HCT116 (cell line): Measurements from ENCODE around the gene EYA3. TPM values are rescaled to one million over a fixed set of nuclear protein-coding genes. Genes with fewer than 3 reads are reported as not detected.

Source experiments
- ATAC-seq: fragments of 200-7000 bp; cut with Tn5 transposase; 2 replicates; pipeline ENCODE4 v1.9.1; 2020; ENCODE audit warnings: mild to moderate bottlenecking, moderate library complexity
- BruUV-seq: library from RNA; stranded (reverse); fragments of 400-500 nt; replicated peaks from 2 replicates; lab custom pipeline; 2021; lab: Mats Ljungman, UMichigan
- CTCF ChIA-PET: fragments of 300-600 bp; sonication (Branson Sonifier 250); formaldehyde crosslinking; loops from one replicate; lab custom pipeline; 2021; ENCODE audit warnings: antibody characterized with exemption; lab: Charles Lee
- POLR2A ChIA-PET: fragments of 300-600, 350-600 bp; sonication (Branson Sonifier 250); formaldehyde crosslinking; loops from one replicate; lab custom pipeline; 2021; ENCODE audit warnings: antibody characterized with exemption; lab: Charles Lee
- RAD21 ChIA-PET, 2 experiments: fragments of 300-600 bp; sonication (Branson Sonifier 250); formaldehyde crosslinking; loops; one replicate each; lab custom pipeline; 2023; ENCODE audit warnings: low total read pairs in 2 of 2; ENCODE audit not compliant: uncharacterized antibody in 2 of 2, unreplicated experiment in 2 of 2, low non-redundant PET in 1 of 2; lab: Charles Lee
- DNase-seq: peaks from one replicate; pipeline ENCODE4 v3.0.0-alpha.2; 2010; ENCODE audit warnings: low read depth, low spot score
- H2AFZ ChIP-seq: fragments of 200-600 bp; shearing (Covaris generic), sonication (generic); 2 replicates; pipeline ENCODE4 v1.6.1; 2017; ENCODE audit warnings: low read depth, mixed run types, mixed read lengths, antibody characterized with exemption, low read length; ENCODE audit not compliant: poor library complexity, severe bottlenecking
- H3K27ac ChIP-seq: 2 replicates; pipeline ENCODE4 v1.5.1; 2012; ENCODE audit warnings: low read depth, low read length
- H3K27me3 ChIP-seq: fragments of 200-600 bp; sonication (generic); 2 replicates; pipeline ENCODE4 v1.6.1; 2016; ENCODE audit warnings: mixed run types, low read length, mixed read lengths; ENCODE audit not compliant: insufficient read depth
- H3K36me3 ChIP-seq, 2 experiments: fragments of 200-500 bp in 1 of 2; fragments of 200-600 bp in 1 of 2; sonication (Bioruptor generic) in 1 of 2; sonication (generic) in 1 of 2; 2 replicates each; pipeline versions ENCODE4 v1.5.1 to v1.6.1; 2014 to 2016; ENCODE audit warnings: low read length in 2 of 2, inconsistent platforms in 1 of 2, mixed read lengths in 1 of 2, mixed run types in 1 of 2; ENCODE audit not compliant: insufficient read depth in 2 of 2, control insufficient read depth in 1 of 2
- H3K4me1 ChIP-seq, 2 experiments: fragments of 200-600 bp in 1 of 2; sonication (generic) in 1 of 2; 2 replicates each; pipeline versions ENCODE4 v1.5.1 to v1.6.1; 2012 to 2017; ENCODE audit warnings: low read length in 2 of 2, inconsistent platforms in 1 of 2, mild to moderate bottlenecking in 1 of 2, mixed read lengths in 1 of 2, mixed run types in 1 of 2, moderate library complexity in 1 of 2; ENCODE audit not compliant: insufficient read depth in 2 of 2, control insufficient read depth in 1 of 2
- H3K4me2 ChIP-seq: fragments of 200-600 bp; sonication (generic); 2 replicates; pipeline ENCODE4 v1.6.1; 2017; ENCODE audit warnings: mixed run types, low read length, mixed read lengths
- H3K4me3 ChIP-seq, 2 experiments: fragments of 200-600 bp in 1 of 2; sonication (generic) in 1 of 2; replicated peaks in 1 of 2; 2 replicates each; pipeline ENCODE4 v1.5.1; 2011 to 2016; ENCODE audit warnings: low read length in 2 of 2, control low read depth in 1 of 2, low read depth in 1 of 2, mild to moderate bottlenecking in 1 of 2, mixed read lengths in 1 of 2, mixed run types in 1 of 2
- H3K79me2 ChIP-seq: fragments of 200-600 bp; sonication (generic); 2 replicates; pipeline ENCODE4 v1.6.1; 2017; ENCODE audit warnings: mild to moderate bottlenecking, mixed run types, low read length, moderate library complexity, mixed read lengths; ENCODE audit not compliant: insufficient read depth
- H3K9ac ChIP-seq: fragments of 200-600 bp; sonication (generic); 2 replicates; pipeline ENCODE4 v1.6.1; 2016; ENCODE audit warnings: low read length, mixed read lengths
- H3K9me2 ChIP-seq: fragments of 200-600 bp; sonication (generic), shearing (Covaris generic); 2 replicates; pipeline ENCODE4 v1.6.1; 2017; ENCODE audit warnings: mixed run types, mild to moderate bottlenecking, moderate library complexity; ENCODE audit not compliant: insufficient read depth
- H3K9me3 ChIP-seq, 2 experiments: fragments of 200-500 bp in 1 of 2; fragments of 200-600 bp in 1 of 2; sonication (Bioruptor generic) in 1 of 2; sonication (generic) in 1 of 2; 2 replicates each; pipeline ENCODE4 v1.6.1; 2014 to 2017; ENCODE audit warnings: low read length in 2 of 2, mixed read lengths in 2 of 2, inconsistent platforms in 1 of 2, low read depth in 1 of 2, mild to moderate bottlenecking in 1 of 2, mixed run types in 1 of 2, moderate library complexity in 1 of 2; ENCODE audit not compliant: control insufficient read depth in 1 of 2, insufficient read depth in 1 of 2
- H4K20me1 ChIP-seq: fragments of 200-600 bp; sonication (generic), shearing (Covaris generic); 2 replicates; pipeline ENCODE4 v1.6.1; 2017; ENCODE audit warnings: mixed run types, mild to moderate bottlenecking, moderate library complexity; ENCODE audit not compliant: insufficient read depth
- ATF3 ChIP-seq: IDR thresholded peaks from 2 replicates; pipeline ENCODE4 v1.6.1; 2012
- CBX3 ChIP-seq: IDR thresholded peaks from 2 replicates; pipeline ENCODE4 v1.6.1; 2012; ENCODE audit warnings: low read depth
- ELF1 ChIP-seq: IDR thresholded peaks from 2 replicates; pipeline ENCODE4 v1.6.1; 2012; ENCODE audit warnings: low read depth, borderline replicate concordance
- EZH2 ChIP-seq: fragments of 200-600 bp; sonication (generic); IDR thresholded peaks from 2 replicates; pipeline ENCODE4 v1.6.1; 2017; ENCODE audit warnings: antibody characterized with exemption, mixed run types
- FOSL1 ChIP-seq: IDR thresholded peaks from 2 replicates; pipeline ENCODE4 v1.6.1; 2012; ENCODE audit warnings: low read depth
- JUND ChIP-seq: IDR thresholded peaks from 2 replicates; pipeline ENCODE4 v1.6.1; 2012
- MAX ChIP-seq: IDR thresholded peaks from 2 replicates; pipeline ENCODE4 v1.6.1; 2012
- POLR2A ChIP-seq: IDR thresholded peaks from 2 replicates; pipeline ENCODE4 v1.7.0; 2011; ENCODE audit warnings: borderline replicate concordance; ENCODE audit not compliant: insufficient read depth, insufficient read length; ENCODE audit errors: extremely low read depth
- RAD21 ChIP-seq: IDR thresholded peaks from 2 replicates; pipeline ENCODE4 v1.6.1; 2012; ENCODE audit warnings: low read depth, mild to moderate bottlenecking
- REST ChIP-seq: IDR thresholded peaks from 2 replicates; pipeline ENCODE4 v1.6.1; 2012; ENCODE audit warnings: low read depth
- SIN3A ChIP-seq: IDR thresholded peaks from 2 replicates; pipeline ENCODE4 v1.6.1; 2012; ENCODE audit warnings: low read depth
- SP1 ChIP-seq: IDR thresholded peaks from 2 replicates; pipeline ENCODE4 v1.6.1; 2012; ENCODE audit warnings: low read depth
- SRF ChIP-seq: IDR thresholded peaks from 2 replicates; pipeline ENCODE4 v1.6.1; 2012; ENCODE audit warnings: low read depth
- TCF7L2 ChIP-seq: IDR thresholded peaks from 2 replicates; pipeline ENCODE4 v1.7.0; 2011; ENCODE audit warnings: borderline replicate concordance, inconsistent platforms; ENCODE audit not compliant: insufficient read depth, insufficient read length; ENCODE audit errors: extremely low read depth
- YY1 ChIP-seq: IDR thresholded peaks from 2 replicates; pipeline ENCODE4 v1.6.1; 2011; ENCODE audit warnings: low read length, low read depth, moderate library complexity, mild to moderate bottlenecking; ENCODE audit not compliant: insufficient replicate concordance; ENCODE audit errors: extremely low read depth
- ZBTB33 ChIP-seq: IDR thresholded peaks from 2 replicates; pipeline ENCODE4 v1.6.1; 2011; ENCODE audit warnings: mild to moderate bottlenecking, low read length, moderate library complexity; ENCODE audit not compliant: insufficient replicate concordance; ENCODE audit errors: extremely low read depth
- ZNF274 ChIP-seq: fragments of 200-500 bp; sonication (Bioruptor generic); IDR thresholded peaks from 2 replicates; pipeline ENCODE4 v1.6.1; 2014; ENCODE audit warnings: mild to moderate bottlenecking, low read depth, low read length, inconsistent platforms
- intact Hi-C: fragments of 100-400 bp; cut with micrococcal nuclease; formaldehyde crosslinking; loops from 2 replicates; pipeline ENCODE4 v1.10.0; 2022
- total RNA-seq: library from RNA; stranded (reverse); gene quantifications from one replicate; pipeline ENCODE4 v1.2.1, GENCODE V29; 2021; ENCODE audit not compliant: unreplicated experiment

EYA3 gene
- total RNA-seq, 1 experiment from 2014 or later, result 25.9 TPM

GRCh38 chr1:28129150-28129549 is 40.7 kb upstream of the EYA3 start:
- H3K4me3 ChIP-seq, result peak overlapping the region in 1 of 2 experiments; percentile 34; a peak in 2 of 4 replicates
- BruUV-seq, result no TSS peak
- peak; percentile 68 for TF ChIP-seq SP1
- TF ChIP-seq SIN3A, result no peak
- peak; percentile 68 for TF ChIP-seq YY1
- TF ChIP-seq SRF, result no peak
- TF ChIP-seq EZH2, result no peak
- TF ChIP-seq RAD21, result no peak
- TF ChIP-seq ZBTB33, result no peak
- no peak for TF ChIP-seq ATF3
- TF ChIP-seq TCF7L2, result no peak
- no peak for TF ChIP-seq ELF1
- TF ChIP-seq MAX, result peak; percentile 59; the same call in 1 of the 2 replicates
- TF ChIP-seq REST, result no peak
- peak; percentile 82 for TF ChIP-seq JUND
- TF ChIP-seq FOSL1, result peak; percentile 79
- no peak for TF ChIP-seq POLR2A
- peak; percentile 65 for TF ChIP-seq CBX3
- TF ChIP-seq ZNF274, result no peak
- H3K4me2 ChIP-seq, result peak overlapping the region; percentile 61
- no peaks in the 10 kb centered on the region for H3K79me2 ChIP-seq
- POLR2A ChIA-PET, result no interaction called here
- H3K36me3 ChIP-seq, result no peaks in the 10 kb centered on the region
- intact Hi-C loops, result no loop called here
- ATAC-seq (peak; percentile 87), DNase-seq (peak; percentile 63)
- no peaks in the 10 kb centered on the region for H3K9me3 ChIP-seq
- RAD21 ChIA-PET, result no interaction called here
- H2AFZ ChIP-seq, result peak overlapping the region; percentile 97
- no peak overlapping the region for H3K9ac ChIP-seq
- H4K20me1 ChIP-seq, result no peaks in the 10 kb centered on the region
- no peaks in the 10 kb centered on the region for H3K27me3 ChIP-seq
- CTCF ChIA-PET, result no interaction called here
- no peaks in the 10 kb centered on the region for H3K9me2 ChIP-seq
- peaks cover 7 to 24% of the 10 kb centered on the region in 2 experiments for H3K4me1 ChIP-seq
- H3K27ac ChIP-seq, result peak overlapping the region; percentile 39; the same call in 1 of the 2 replicates
